GM12892 (cell line): ENCODE measurements around the gene VSIG10L.

Experiments used
- POLR2A ChIP-seq: IDR thresholded peaks from 2 replicates; pipeline ENCODE4 v1.6.1; 2011; ENCODE audit warnings: low read depth, low read length, control low read depth
- POLR2AphosphoS5 ChIP-seq: IDR thresholded peaks from 2 replicates; pipeline ENCODE4 v1.6.1; 2011; ENCODE audit warnings: low read depth, low read length, control low read depth

DNA sequence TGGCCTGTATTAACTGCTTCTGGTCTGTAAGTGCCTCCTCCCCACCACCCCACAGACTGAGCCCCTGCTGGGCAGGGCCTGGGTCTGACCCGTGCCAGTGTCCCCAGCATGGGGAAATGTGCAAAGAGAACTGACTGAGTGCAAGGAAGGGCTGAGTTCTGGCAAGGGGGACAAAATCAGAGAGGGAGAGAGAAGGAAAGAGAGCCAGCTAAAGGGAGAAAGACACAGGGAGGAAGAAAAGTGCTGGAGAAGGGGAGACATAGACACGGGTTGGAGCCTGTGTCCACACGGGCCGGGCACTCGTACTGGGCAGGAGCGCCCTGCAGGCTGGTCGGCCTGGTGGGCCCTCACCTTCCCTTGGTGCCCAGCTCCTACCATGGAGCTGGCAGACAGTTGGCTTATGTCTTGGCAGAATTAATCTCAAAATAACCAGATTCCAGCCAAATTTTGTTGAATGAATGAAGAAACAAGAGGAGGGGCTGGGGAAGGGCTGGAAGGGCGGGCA lies 29.3 kb upstream of the VSIG10L start:
- TF ChIP-seq POLR2AphosphoS5 (no peak), POLR2A (no peak)
